ENCODE data around the gene CCDC60.

Gene CCDC60

DNA sequence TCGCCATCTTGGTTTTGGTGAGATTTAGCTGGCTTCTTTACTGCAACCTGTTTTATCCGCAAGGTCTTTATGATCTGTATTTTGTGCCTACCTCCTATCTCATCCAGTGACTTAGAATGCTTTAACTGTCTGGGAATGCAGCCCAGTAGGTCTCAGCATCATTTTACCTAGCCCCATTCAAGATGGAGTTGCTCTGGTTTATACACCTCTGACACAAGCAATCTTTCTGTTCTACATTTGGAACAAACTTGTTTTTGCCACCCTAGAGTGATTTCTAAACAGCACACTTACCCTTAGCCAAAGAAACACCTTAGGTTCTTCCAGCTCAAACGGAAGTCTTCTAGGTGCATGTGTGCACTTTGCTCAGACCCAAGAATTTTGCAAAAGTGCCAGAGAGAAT, 122.3 kb downstream of the CCDC60 start:
- DNase-seq, result no peak

DNA sequence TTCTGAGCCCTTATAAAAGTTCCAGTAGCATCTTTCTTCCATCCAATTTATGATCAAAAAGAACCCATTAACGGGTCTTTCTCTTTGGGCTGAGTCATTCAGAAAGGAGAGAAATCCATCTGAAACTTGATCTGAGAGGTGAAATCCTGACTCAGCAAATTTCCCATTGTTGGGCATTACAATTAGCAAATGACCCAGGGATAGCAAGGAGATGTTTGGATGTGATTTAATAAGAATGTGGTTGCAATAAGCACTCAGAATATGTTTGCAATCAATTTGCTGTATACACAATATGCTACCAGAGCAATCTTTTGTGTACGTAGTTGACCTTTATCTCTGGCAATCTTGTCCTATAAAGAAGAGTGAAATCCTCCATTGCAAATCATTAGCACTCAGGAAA, 122.7 kb downstream of the CCDC60 start:
- DNase-seq, result no peak

- DNase-seq, result no peak
Observed at GRCh38 chr12:119459481-119459880, 125.0 kb downstream of the CCDC60 start.

DNA sequence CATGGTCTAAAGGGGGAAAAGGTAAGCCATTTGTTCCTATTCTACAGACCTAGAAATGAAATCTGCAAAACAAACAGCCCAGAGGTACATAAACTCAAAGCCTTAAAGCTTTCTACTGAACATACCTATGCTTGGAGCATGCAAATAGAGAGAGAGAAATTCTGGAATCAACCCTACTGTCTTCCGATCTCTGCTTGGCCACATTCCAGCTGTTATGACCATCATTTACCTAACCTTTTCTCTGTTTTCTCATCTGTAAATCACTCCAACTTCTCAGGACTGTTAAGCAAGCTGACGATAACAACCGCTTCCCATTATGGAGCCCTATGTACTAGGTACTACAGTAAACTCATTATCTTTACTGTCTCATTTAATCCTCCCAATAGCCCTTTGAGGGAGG, 126.3 kb downstream of the CCDC60 start:
- no peak for DNase-seq

DNA sequence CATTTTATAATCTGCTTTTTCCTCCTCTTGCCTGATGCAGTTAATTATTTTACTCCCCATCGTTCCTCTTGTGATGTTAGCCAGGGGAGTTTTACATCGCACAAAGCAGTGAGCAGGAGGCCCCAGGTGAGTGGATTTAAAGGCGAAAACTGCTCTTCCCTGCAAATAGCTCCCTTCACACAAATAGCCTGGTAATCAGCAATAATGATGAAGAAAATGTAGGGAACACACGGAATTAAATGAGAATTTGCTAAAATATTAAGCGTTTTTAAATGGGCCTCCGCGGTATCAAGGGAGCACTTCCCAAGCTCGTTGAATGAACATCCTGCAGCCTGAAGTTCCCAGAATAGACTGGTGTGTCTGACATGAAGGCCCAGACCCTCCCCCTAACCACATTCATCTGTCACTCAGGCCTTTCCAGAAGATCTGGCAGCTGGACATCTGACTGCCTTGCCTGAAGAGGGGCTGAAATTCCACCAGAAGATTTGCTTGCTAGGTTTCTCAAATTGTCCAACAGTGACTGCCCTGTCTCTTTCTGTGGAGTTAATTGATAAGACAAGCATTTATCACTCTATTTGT, 127.2 kb downstream of the CCDC60 start:
- DNase-seq, result no peak

GRCh38 chr12:119463211-119463926, 128.8 kb downstream of the CCDC60 start:
- DNase-seq, result no peak

DNA sequence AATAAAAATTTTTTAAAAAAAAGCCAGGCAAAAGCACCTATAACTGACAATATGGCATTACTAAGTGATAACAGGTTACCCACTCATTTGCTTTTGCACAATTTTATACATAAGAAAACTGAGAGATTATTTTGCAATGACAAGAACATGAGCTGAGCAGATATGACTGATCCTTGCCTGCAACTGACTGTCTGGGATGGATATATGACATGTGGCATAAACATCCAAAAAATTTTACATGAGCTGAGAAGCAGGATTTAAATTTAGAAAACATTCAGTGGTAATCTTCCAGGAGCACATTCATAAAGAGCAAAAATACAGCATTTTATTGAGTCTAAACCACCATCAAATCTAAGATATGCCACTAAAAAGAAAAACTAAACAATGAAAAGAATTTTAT, 133.8 kb downstream of the CCDC60 start:
- DNase-seq, result no peak

DNA sequence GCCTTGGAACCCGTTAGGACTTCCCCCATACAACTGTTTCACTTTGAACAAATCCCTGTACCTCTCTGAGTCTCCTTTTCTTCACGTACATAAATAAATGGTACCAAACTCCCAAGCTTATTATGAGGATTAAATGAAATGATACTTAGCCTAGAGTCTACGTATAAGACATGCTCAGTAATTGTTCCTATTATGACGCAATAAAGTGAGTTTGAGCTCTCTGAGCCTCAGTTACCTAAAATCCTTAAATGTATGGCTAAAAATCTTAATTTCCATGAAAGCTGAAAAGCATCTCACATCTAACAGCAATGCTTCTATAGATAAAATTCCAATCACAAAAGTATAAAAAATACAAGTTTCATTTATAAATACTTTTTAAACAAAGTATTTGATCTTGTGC, 141.1 kb downstream of the CCDC60 start:
- DNase-seq, result no peak

GRCh38 chr12:119476951-119477350, 142.4 kb downstream of the CCDC60 start:
- no peak for DNase-seq

DNA sequence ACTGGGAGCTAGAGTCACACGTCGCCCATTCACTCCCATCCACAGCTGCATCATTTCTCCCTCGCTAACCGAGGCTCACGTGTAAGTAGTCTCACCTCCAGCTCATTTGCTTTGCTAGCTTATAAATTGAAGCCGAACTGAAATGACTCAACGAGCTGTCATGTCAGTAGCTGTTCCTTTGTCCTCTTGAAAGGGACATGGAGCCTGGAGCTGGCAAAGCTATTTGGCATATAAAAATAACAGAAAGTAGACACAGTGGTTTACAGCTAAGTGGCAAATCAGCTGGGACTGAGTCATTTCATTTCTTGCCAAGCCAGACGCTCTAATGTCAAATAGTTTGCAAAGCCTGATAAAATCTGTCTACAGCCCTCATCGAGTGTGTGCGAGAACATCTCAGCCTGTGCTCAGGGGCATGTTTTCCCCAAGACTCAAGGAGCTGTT, 144.6 kb downstream of the CCDC60 start:
- DNase-seq, result no peak

DNA sequence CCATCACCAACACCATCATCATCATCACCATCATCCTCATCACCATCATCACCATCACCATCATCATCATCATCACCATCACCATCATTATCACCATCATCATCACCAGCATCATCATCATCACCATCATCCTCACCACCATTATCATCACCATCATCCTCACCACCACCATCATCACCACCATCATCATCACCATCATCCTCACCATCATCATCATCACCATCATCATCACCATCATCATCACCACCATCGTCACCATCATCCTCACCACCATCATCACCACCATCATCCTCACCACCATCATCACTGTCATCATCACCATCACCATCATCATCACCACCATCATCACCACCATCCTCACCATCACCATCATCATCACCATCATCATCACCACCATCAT, 146.0 kb downstream of the CCDC60 start:
- DNase-seq, result no peak

DNA sequence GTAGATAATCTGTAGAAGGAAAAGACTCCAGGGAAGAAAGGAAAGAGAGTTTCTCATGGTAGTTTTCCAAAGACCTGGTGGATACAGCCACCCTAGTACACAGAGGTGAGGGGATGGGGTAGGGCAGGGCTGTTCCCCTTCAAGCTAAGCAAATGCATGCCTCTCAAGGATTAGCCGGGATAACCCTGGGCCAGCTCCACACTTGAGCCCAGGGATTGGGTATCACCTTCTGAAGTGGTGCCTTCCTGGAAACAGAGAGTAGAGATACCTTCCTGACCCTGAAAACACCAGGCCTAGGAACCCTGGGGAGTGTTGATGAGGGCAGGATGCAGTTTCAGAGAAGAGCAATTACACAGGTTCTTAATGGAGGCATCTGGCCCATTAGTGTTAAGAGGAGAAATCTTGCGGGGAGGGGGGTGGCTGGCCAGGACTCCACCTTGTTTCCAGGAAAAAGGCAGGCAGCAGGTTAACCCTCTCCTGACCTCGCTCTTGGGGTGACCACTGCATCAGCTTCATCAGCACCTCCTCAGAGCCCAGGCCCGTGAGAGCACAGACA, 152.1 kb downstream of the CCDC60 start:
- no peak for DNase-seq

- DNase-seq, result no peak
Observed at GRCh38 chr12:119491814-119492213, 157.3 kb downstream of the CCDC60 start.

- DNase-seq, result no peak
Observed at GRCh38 chr12:119500209-119500608, 165.7 kb downstream of the CCDC60 start.

DNA sequence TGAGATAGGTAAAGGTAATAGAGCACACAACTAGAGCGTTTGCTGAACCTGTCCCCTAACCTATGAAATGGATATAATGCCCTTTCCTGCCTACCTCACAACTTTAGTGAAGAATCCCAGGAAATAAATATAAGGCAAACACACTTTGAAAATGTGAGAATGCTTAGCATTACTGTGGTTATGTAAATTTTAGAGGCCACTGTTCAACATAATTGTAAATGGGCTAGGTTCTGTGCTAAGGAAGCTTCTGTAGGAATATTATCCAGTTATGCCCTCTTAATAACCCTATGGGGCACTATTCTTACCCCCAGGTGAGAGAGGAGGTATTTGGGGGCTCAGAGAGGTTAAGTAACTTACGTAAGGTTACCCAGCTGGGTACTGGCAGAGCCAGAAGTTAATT, 166.5 kb downstream of the CCDC60 start:
- DNase-seq, result no peak

GRCh38 chr12:119505001-119505400, 170.5 kb downstream of the CCDC60 start:
- DNase-seq, result no peak

DNA sequence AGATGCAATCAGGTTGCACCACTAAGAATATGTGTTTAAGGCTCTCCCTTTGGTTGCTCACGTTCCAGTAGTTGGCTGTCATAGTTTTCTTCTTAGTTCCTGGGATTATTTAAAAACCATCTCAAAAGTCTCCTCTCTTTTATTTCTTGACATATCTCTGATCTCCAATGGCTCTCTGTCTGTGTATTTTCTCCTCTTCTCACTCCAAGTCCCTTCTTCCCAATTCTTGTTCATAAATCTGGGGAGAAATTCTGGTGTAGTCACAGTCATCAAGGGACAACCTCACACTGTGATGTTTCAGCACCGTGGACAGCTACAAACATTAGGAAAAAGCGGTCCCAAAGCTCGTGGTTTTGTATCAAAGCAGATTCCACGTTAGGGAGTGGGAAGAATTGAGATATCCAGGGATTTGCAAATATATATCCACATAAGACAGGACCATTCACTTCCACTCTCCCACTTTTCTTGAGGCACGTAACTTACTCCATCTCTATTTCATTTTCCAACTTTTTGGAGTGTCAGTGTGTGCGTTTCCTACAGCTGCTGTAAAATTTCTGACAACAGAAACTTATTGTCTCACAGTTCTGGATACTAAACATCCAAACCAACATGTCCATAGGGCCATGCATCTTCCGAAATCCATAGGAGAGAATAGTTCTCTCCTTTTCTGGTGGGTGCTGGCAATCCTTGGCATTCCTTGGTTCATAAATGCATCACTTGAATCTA, 178.4 kb downstream of the CCDC60 start:
- no peak for DNase-seq

GRCh38 chr12:119528241-119528640, 193.7 kb downstream of the CCDC60 start:
- DNase-seq, result no peak

DNA sequence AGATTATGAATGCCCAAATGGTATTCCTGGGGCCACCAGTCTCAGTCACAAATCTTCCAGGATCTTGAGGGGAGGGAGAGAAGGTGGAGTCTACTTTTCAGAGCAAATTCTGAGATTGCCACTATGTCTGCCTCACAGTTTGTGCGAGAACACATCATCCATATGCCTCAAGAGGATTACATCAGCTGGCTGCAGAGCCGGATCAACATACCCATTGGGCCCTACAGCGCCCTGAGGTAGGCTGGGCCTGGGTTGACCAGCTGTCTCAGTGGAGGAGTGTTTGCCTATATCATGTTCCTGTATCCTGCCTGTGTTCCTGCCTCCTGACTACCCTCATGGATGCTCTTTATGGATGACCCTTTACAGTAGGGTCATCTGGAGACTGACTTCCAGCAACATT, 205.9 kb downstream of the CCDC60 start:
- no peak for DNase-seq

DNA sequence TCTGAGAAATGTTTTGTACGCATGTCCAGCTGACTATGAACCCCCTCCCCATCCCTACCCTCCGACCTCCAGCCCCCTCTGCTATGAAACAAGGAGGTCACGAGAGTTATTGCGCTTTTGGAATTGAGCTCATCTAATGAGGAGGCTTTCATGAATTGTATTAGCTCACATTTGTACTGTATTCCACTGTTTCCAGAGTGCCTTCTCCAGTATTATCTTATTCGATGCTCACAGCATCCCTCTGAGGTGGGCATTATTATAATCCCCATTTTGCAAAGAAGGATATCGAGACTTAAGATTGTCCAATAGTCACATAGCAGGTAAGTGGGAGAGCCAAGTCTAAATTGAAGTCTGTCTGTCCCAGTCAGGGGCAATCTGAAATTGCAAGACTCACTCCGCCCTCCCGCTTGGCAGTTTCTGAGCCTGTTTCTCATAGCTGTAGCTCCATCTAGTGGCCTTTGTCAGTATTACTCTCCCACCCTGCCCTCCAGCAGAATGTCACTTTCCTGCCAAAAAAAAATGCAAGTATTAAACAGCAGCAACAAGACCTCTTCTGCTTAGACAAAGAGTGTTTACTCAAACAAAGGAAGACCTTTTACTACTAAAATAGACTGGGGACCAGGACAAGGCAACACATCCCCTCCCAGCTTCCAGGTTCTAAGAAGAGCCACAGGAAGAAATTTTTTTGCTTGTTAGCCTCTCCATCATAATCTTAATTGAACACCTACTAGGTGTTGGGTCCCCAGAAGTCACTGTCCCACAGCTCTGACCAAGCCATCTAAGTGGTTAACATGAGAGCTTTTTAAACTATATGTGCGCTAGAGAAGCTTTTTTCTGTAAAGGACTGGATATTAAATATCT, 210.5 kb downstream of the CCDC60 start:
- peak; percentile 36 to 49 for DNase-seq

DNA sequence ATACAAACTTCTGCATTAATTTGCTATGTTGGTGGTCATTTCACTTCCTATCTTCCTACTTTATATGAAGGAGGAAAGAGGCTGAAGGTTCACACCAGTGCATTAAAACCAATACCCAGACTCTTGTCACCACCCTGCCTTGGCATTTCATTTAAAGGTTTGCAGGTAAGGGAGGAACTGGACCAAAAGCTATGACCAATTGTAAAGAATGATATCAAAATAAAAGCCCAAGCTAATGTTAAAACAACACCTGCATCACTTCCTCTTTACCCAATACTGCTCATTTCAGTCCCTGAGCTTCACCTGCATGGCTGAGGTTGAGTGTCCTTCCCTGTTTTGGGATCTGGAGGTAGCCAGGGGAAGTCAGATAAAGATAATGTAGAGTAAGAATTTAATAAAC, 211.8 kb downstream of the CCDC60 start:
- DNase-seq, result no peak

DNA sequence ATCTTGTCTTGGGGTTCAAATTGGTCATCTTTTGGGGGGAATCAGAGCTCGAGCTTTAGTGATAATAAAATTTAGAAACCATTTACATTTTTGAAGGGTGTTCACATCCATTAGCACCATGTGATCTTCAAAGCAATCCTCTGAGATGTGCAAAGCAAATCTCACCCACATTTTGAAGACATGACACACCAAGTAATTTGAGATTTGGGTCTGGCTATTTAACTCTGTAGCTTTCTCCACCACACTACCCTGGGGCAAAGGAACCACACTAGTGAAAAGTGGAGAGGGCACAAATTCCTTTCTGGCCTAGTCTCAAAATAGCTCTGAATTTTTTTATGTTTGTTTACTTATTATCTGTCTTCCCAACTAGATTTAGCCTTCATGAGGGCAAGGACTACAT, 212.5 kb downstream of the CCDC60 start:
- DNase-seq, result no peak

DNA sequence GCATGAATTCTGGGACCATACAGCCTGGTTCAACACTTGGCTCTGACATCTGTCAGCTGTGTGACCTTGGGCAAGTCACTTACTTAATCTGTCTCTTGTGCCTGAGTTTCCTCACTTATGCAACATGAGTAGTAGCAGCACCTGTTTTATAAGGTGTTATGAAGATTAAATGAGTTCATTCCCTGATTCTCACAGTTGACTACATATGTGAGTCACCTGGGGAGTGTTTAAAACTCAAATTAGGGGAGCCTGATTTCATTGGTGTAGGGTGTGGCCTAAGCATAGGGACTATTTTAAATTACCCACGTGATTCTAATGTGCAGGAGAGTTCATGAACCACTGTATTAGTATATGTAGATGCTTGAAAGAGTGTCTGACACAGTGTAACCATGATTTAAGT, 222.3 kb downstream of the CCDC60 start:
- DNase-seq, result no peak
